GM23248 (cell line): ENCODE measurements around the gene MYMX. TPM values are rescaled to one million over a fixed set of nuclear protein-coding genes. Genes with fewer than 3 reads are reported as not detected.

Experiments used
- DNase-seq: peaks from one replicate; pipeline ENCODE4 v3.0.0-alpha.2; 2015
- H2AFZ ChIP-seq: fragments of 200-600 bp; sonication (generic); 2 replicates; pipeline ENCODE4 v1.6.1; 2016; ENCODE audit warnings: antibody characterized with exemption
- H3F3A ChIP-seq: fragments of 200-600 bp; sonication (generic); 2 replicates; pipeline ENCODE4 v1.6.1; 2016; ENCODE audit warnings: mild to moderate bottlenecking, antibody characterized with exemption, mixed run types; ENCODE audit not compliant: insufficient read depth
- H3K27ac ChIP-seq: fragments of 200-600 bp; sonication (generic); 2 replicates; pipeline ENCODE4 v1.5.1; 2016; ENCODE audit warnings: mild to moderate bottlenecking
- H3K27me3 ChIP-seq: fragments of 200-600 bp; sonication (generic); replicated peaks from 2 replicates; pipeline ENCODE4 v1.6.1; 2016; ENCODE audit warnings: mild to moderate bottlenecking; ENCODE audit not compliant: insufficient read depth
- H3K36me3 ChIP-seq: fragments of 200-600 bp; sonication (generic); 2 replicates; pipeline ENCODE4 v1.6.1; 2016; ENCODE audit warnings: low read depth, mild to moderate bottlenecking
- H3K4me1 ChIP-seq: fragments of 200-600 bp; sonication (generic); 2 replicates; pipeline ENCODE4 v1.6.1; 2016; ENCODE audit warnings: mild to moderate bottlenecking; ENCODE audit not compliant: insufficient read depth
- H3K4me2 ChIP-seq: fragments of 200-600 bp; sonication (generic); one replicate; pipeline ENCODE4 v1.6.1; 2016; ENCODE audit warnings: mild to moderate bottlenecking; ENCODE audit not compliant: unreplicated experiment
- H3K4me3 ChIP-seq: fragments of 200-600 bp; sonication (generic); 2 replicates; pipeline ENCODE4 v1.5.1; 2016; ENCODE audit warnings: mild to moderate bottlenecking
- H3K79me2 ChIP-seq: fragments of 200-600 bp; sonication (generic); 2 replicates; pipeline ENCODE4 v1.6.1; 2016; ENCODE audit warnings: mild to moderate bottlenecking; ENCODE audit not compliant: insufficient read depth
- H3K9ac ChIP-seq: fragments of 200-600 bp; sonication (generic); 2 replicates; pipeline ENCODE4 v1.6.1; 2016; ENCODE audit warnings: mild to moderate bottlenecking
- H3K9me2 ChIP-seq: fragments of 200-600 bp; sonication (generic); 2 replicates; pipeline ENCODE4 v1.6.1; 2016; ENCODE audit warnings: mixed run types, mild to moderate bottlenecking, moderate library complexity; ENCODE audit not compliant: insufficient read depth
- H3K9me3 ChIP-seq: fragments of 200-600 bp; sonication (generic); one replicate; pipeline ENCODE4 v1.6.1; 2017; ENCODE audit warnings: low read depth
- H4K20me1 ChIP-seq: fragments of 200-600 bp; sonication (generic); 2 replicates; pipeline ENCODE4 v1.6.0; 2016; ENCODE audit not compliant: insufficient read depth
- EZH2 ChIP-seq: fragments of 200-600 bp; sonication (generic); IDR thresholded peaks from 2 replicates; pipeline ENCODE4 v1.6.1; 2018; ENCODE audit warnings: antibody characterized with exemption, mild to moderate bottlenecking; ENCODE audit not compliant: insufficient read depth, poor library complexity, severe bottlenecking
- EZH2phosphoT487 ChIP-seq: fragments of 200-600 bp; sonication (generic); IDR thresholded peaks from 2 replicates; pipeline ENCODE4 v1.6.1; 2018; ENCODE audit warnings: antibody characterized with exemption, moderate library complexity, mild to moderate bottlenecking, low read depth; ENCODE audit not compliant: insufficient read depth
- WGBS, 2 experiments: methylation state at CpG; one replicate each; pipeline ENCODE4 v1.1.6; 2015 to 2017; ENCODE audit warnings: low lambda C conversion rate in 2 of 2, low coverage in 1 of 2; ENCODE audit errors: missing lambda C conversion rate in 2 of 2; 5-methylcytosine and 5-hydroxymethylcytosine counted together
- in situ Hi-C: fragments of 300-500 bp; cut with MboI; formaldehyde crosslinking; loops from 2 replicates; pipeline ENCODE4 v1.15.0; 2020
- polyA plus RNA-seq: library from polyadenylated mRNA; unstranded; fragments of >200 nt; fragmentation: Nextera tagmentation; extraction: Ambion mirVana; gene quantifications from 2 replicates; pipeline ENCODE4 v1.2.1, GENCODE V29; 2016
- total RNA-seq: library from RNA; depleted of rRNA; stranded (reverse); fragments of >200 nt; shearing (Covaris generic); gene quantifications from 2 replicates; pipeline ENCODE4 v1.2.3, GENCODE V29; 2014

MYMX gene
- total and polyA plus RNA-seq, 2 experiments from 2014 or later: not detected

DNA sequence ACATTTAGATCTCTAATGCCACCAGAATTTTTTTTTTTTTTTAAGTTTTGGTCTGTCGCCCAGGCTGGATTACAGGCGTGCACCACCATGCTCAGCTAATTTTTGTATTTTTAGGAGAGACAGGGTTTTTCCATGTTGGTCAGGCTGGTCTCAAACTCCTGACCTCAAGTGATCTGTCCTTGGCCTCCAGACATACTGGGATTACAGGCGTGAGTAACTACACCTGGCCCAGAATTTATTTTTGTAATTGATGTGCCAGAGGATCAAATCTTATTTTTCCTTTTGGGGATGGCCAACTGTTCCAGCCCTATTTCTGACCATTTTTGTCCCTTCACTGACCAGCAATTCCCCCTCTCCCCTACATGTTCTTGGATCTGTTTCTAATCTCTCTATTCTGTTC lies 18.0 kb upstream of the MYMX start:
- Histone ChIP-seq H3K9ac (no peak overlapping the region), H3K4me2 (no peak overlapping the region), H2AFZ (no peak overlapping the region), H3K9me3 (no peaks in the 10 kb centered on the region), H3K27ac (no peak overlapping the region), H3K36me3 (no peaks in the 10 kb centered on the region), H3K4me3 (no peak overlapping the region), H3K9me2 (no peaks in the 10 kb centered on the region), H3K79me2 (no peaks in the 10 kb centered on the region), H3K4me1 (no peaks in the 10 kb centered on the region), H3F3A (no peaks in the 10 kb centered on the region), H4K20me1 (no peaks in the 10 kb centered on the region), H3K27me3 (no peaks in the 10 kb centered on the region)
- in situ Hi-C loops: no loop called here
- DNase-seq: no peak
- TF ChIP-seq EZH2: no peak
- WGBS, 2 experiments: 89 to 90% methylated on average over 3 of the region's 3 CpGs

DNA sequence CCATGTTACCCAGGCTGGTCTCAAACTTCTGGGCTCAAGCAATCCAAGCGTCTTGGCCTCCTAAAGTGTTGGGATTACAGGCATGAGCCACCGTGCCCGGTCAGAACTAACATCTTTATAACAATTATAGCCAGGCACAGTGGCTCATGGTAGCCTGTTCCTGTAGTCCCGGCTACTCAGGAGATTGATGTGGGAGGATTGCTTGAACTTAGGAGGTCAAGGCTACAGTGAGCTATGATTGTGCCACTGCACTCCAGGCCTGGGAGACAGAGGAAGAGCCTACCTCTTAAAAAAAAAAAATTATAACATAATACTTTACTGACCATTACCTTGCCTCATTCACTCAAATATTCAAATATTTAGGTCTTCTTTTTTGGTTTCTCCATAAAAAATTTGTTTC lies 16.8 kb upstream of the MYMX start:
- Histone ChIP-seq H2AFZ (no peak overlapping the region), H3F3A (no peaks in the 10 kb centered on the region), H3K9me2 (no peaks in the 10 kb centered on the region), H3K27ac (no peak overlapping the region), H3K36me3 (no peaks in the 10 kb centered on the region), H4K20me1 (no peaks in the 10 kb centered on the region), H3K27me3 (no peaks in the 10 kb centered on the region), H3K4me1 (no peaks in the 10 kb centered on the region), H3K9me3 (no peaks in the 10 kb centered on the region), H3K79me2 (no peaks in the 10 kb centered on the region), H3K4me3 (no peak overlapping the region), H3K4me2 (no peak overlapping the region), H3K9ac (no peak overlapping the region)
- TF ChIP-seq EZH2phosphoT487 (no peak), EZH2 (no peak)
- in situ Hi-C loops: no loop called here
- no peak for DNase-seq
- WGBS, 2 experiments: 91 to 92% methylated on average over 4 of the region's 4 CpGs

DNA sequence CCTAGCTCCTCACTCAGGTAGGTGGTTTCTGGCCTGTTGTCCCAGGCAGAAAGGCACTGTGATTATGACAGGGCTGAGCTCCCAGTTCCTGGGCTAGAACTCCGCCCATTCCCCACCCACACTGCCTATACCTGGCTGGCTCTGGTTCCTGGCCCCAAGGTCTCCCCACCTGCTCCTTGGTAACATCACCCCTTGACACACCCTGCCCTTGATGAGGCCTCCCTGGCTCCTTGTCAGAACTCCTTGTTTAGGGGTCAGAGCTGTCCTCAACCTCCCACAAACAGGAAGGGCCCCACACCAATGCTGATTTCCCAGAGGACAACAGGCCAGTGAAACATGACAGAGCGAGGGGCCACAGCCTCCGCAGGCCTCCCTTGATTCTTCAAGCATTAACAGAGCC lies 15.5 kb upstream of the MYMX start:
- Histone ChIP-seq H3K9me3 (no peaks in the 10 kb centered on the region), H3K4me2 (no peak overlapping the region), H3K27me3 (no peaks in the 10 kb centered on the region), H3K4me3 (no peak overlapping the region), H3K36me3 (no peaks in the 10 kb centered on the region), H3K27ac (no peak overlapping the region), H3K79me2 (no peaks in the 10 kb centered on the region), H3K4me1 (no peaks in the 10 kb centered on the region), H3F3A (no peaks in the 10 kb centered on the region), H3K9me2 (no peaks in the 10 kb centered on the region), H3K9ac (no peak overlapping the region), H4K20me1 (no peaks in the 10 kb centered on the region), H2AFZ (no peak overlapping the region)
- DNase-seq: no peak
- 71 to 79% methylated on average over 3 of the region's 3 CpGs for WGBS, 2 experiments
- in situ Hi-C loops: no loop called here
- TF ChIP-seq EZH2phosphoT487 (no peak), EZH2 (no peak)

DNA sequence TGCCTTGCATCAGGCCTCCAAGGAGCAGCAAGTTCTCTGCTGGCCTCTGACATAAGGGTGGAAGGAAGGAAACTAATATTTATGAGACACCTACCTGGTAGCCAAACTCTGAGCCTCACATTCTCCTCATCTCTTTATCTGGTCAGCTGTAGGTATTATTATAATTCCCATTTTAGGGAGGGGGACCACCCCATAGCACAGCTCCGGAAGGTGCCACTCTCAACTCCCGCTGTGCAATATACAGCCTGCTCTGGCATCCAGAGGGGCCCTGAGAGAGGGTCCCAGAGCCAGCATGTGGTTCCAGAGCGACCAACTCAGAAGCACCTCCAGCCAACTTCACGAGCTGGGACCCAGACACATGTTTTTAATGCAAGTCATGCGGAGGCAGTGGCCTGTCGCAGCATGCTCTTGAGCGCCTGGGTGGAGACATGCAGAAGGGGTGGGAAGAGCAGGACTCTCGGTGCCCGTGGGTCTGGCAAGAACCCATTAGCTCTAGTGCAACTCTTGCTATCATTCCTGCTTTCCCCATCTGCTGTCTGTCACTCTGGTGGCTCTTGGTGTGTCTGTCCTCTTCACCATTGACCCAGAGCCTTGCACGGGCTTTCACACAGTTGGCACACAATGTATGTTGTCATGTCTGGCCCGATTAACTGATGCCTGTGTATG lies 15.0 kb upstream of the MYMX start:
- in situ Hi-C loops: no loop called here
- Histone ChIP-seq H4K20me1 (no peaks in the 10 kb centered on the region), H3K27ac (no peak overlapping the region), H3K9ac (no peak overlapping the region), H3F3A (no peaks in the 10 kb centered on the region), H3K4me2 (no peak overlapping the region), H3K4me3 (no peak overlapping the region), H3K36me3 (no peaks in the 10 kb centered on the region), H3K4me1 (no peaks in the 10 kb centered on the region), H3K9me3 (no peaks in the 10 kb centered on the region), H3K9me2 (no peaks in the 10 kb centered on the region), H3K27me3 (no peaks in the 10 kb centered on the region), H3K79me2 (no peaks in the 10 kb centered on the region), H2AFZ (no peak overlapping the region)
- DNase-seq: no peak
- 50 to 51% methylated on average over 11 of the region's 11 CpGs for WGBS, 2 experiments
- no peak for TF ChIP-seq EZH2
- TF ChIP-seq EZH2phosphoT487: no peak
